Measurements from ENCODE around the gene STEAP3.

- TF ChIP-seq, protein P1, sequence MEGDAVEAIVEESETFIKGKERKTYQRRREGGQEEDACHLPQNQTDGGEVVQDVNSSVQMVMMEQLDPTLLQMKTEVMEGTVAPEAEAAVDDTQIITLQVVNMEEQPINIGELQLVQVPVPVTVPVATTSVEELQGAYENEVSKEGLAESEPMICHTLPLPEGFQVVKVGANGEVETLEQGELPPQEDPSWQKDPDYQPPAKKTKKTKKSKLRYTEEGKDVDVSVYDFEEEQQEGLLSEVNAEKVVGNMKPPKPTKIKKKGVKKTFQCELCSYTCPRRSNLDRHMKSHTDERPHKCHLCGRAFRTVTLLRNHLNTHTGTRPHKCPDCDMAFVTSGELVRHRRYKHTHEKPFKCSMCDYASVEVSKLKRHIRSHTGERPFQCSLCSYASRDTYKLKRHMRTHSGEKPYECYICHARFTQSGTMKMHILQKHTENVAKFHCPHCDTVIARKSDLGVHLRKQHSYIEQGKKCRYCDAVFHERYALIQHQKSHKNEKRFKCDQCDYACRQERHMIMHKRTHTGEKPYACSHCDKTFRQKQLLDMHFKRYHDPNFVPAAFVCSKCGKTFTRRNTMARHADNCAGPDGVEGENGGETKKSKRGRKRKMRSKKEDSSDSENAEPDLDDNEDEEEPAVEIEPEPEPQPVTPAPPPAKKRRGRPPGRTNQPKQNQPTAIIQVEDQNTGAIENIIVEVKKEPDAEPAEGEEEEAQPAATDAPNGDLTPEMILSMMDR (IDR thresholded peaks at IDR 0.05 in 2 of 3, conservative IDR thresholded peaks at IDR 0.05 in 1 of 3; ENCODE audit: borderline replicate concordance in 1 of 3, insufficient read depth in 1 of 3, low read depth in 2 of 3, low read length in 2 of 3), result no peak
- TF ChIP-seq POLR2AphosphoS5 (IDR thresholded peaks at IDR 0.05; ENCODE audit: low read depth, low read length) (no peak), EZH2phosphoT487 (IDR thresholded peaks at IDR 0.05; ENCODE audit: borderline replicate concordance) (no peak), SP1 (IDR thresholded peaks at IDR 0.05; ENCODE audit: low read depth) (no peak), REST (IDR thresholded peaks at IDR 0.05; ENCODE audit: low read depth) (no peak), EZH2 (IDR thresholded peaks at IDR 0.05) (no peak), POLR2A (IDR thresholded peaks at IDR 0.05; ENCODE audit: borderline replicate concordance, extremely low read depth, insufficient read depth, insufficient read length) (no peak), CEBPB (IDR thresholded peaks at IDR 0.05; ENCODE audit: low read depth) (no peak), YY1 (IDR thresholded peaks at IDR 0.05; ENCODE audit: extremely low read depth, insufficient replicate concordance, low read depth, low read length) (no peak), RAD21 (IDR thresholded peaks at IDR 0.05; ENCODE audit: low read depth) (no peak), ZNF274 (IDR thresholded peaks at IDR 0.05; ENCODE audit: low read depth, low read length) (no peak), JUND (IDR thresholded peaks at IDR 0.05) (no peak), ATF3 (IDR thresholded peaks at IDR 0.05) (no peak)
- TF ChIP-seq, protein P2, sequence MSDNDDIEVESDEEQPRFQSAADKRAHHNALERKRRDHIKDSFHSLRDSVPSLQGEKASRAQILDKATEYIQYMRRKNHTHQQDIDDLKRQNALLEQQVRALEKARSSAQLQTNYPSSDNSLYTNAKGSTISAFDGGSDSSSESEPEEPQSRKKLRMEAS (IDR thresholded peaks at IDR 0.05), result no peak
Observed at GRCh38 chr2:119286661-119287060, 63.0 kb downstream of the STEAP3 start.

All from HCT116 (cell line).